Astrocyte (in vitro differentiated cells and primary cell): Measurements from ENCODE around the gene SLC25A33. TPM values are rescaled to one million over a fixed set of nuclear protein-coding genes. Genes with fewer than 3 reads are reported as not detected.

ENCODE experiments used
- DNase-seq: peaks from one replicate; pipeline ENCODE4 v3.0.0-alpha.2; 2010; ENCODE audit warnings: low read depth
- FAIRE-seq: peaks from 2 replicates; lab custom pipeline; 2011; peaks lifted over from hg19 to GRCh38; lab: Jason Lieb, UNC
- H2AFZ ChIP-seq: 2 replicates; pipeline ENCODE4 v1.6.0; 2012; ENCODE audit warnings: low read depth, low read length, inconsistent platforms
- H3K27ac ChIP-seq: 2 replicates; pipeline ENCODE4 v1.5.1; 2011; ENCODE audit warnings: low read depth, low read length, inconsistent platforms
- H3K27me3 ChIP-seq: 2 replicates; pipeline ENCODE4 v1.6.0; 2011; ENCODE audit warnings: low read length, inconsistent platforms; ENCODE audit not compliant: insufficient read depth
- H3K36me3 ChIP-seq: 2 replicates; pipeline ENCODE4 v1.5.1; 2011; ENCODE audit warnings: low read length, inconsistent platforms; ENCODE audit not compliant: insufficient read depth
- H3K4me1 ChIP-seq: 2 replicates; pipeline ENCODE4 v1.5.1; 2011; ENCODE audit warnings: low read length, inconsistent platforms; ENCODE audit not compliant: insufficient read depth
- H3K4me2 ChIP-seq: 2 replicates; pipeline ENCODE4 v1.6.0; 2012; ENCODE audit warnings: low read length, inconsistent platforms
- H3K4me3 ChIP-seq: 2 replicates; pipeline ENCODE4 v1.5.1; 2011; ENCODE audit warnings: low read depth, mild to moderate bottlenecking, low read length, inconsistent platforms; ENCODE audit not compliant: insufficient read depth
- H3K79me2 ChIP-seq: 2 replicates; pipeline ENCODE4 v1.6.0; 2012; ENCODE audit warnings: mild to moderate bottlenecking, low read length, inconsistent platforms; ENCODE audit not compliant: insufficient read depth
- H3K9ac ChIP-seq: 2 replicates; pipeline ENCODE4 v1.6.0; 2012; ENCODE audit warnings: mild to moderate bottlenecking, low read length, inconsistent platforms
- H3K9me3 ChIP-seq: 2 replicates; pipeline ENCODE4 v1.5.1; 2012; ENCODE audit warnings: low read depth, mild to moderate bottlenecking, low read length, inconsistent platforms; ENCODE audit not compliant: insufficient read depth
- H4K20me1 ChIP-seq: 2 replicates; pipeline ENCODE4 v1.6.0; 2012; ENCODE audit warnings: low read length, inconsistent platforms; ENCODE audit not compliant: insufficient read depth
- H3K27ac Mint-ChIP-seq: one replicate; pipeline ENCODE4 v1.8.0; 2021; ENCODE audit warnings: mild to moderate bottlenecking, mixed read lengths; ENCODE audit not compliant: unreplicated experiment
- H3K27me3 Mint-ChIP-seq: one replicate; pipeline ENCODE4 v1.8.0; 2021; ENCODE audit warnings: low read depth, mixed read lengths; ENCODE audit not compliant: unreplicated experiment
- H3K36me3 Mint-ChIP-seq: one replicate; pipeline ENCODE4 v1.8.0; 2021; ENCODE audit warnings: low read depth, mixed read lengths; ENCODE audit not compliant: unreplicated experiment
- H3K4me1 Mint-ChIP-seq: one replicate; pipeline ENCODE4 v1.8.0; 2021; ENCODE audit warnings: low read depth, mixed read lengths; ENCODE audit not compliant: unreplicated experiment
- H3K4me3 Mint-ChIP-seq: one replicate; pipeline ENCODE4 v1.8.0; 2021; ENCODE audit warnings: mild to moderate bottlenecking, moderate library complexity, mixed read lengths; ENCODE audit not compliant: unreplicated experiment
- H3K9me3 Mint-ChIP-seq: one replicate; pipeline ENCODE4 v1.8.0; 2021; ENCODE audit warnings: mild to moderate bottlenecking, mixed read lengths; ENCODE audit not compliant: unreplicated experiment
- EZH2 ChIP-seq: IDR thresholded peaks from 2 replicates; pipeline ENCODE4 v1.6.1; 2012; ENCODE audit warnings: mild to moderate bottlenecking, low read length, inconsistent platforms; ENCODE audit not compliant: insufficient read depth
- total RNA-seq: library from RNA; stranded (reverse); gene quantifications from 2 replicates; pipeline ENCODE4 v1.2.1, GENCODE V29; 2021
- TF ChIP-seq, protein P1 (sequence below): IDR thresholded peaks from 2 replicates; pipeline ENCODE4 v1.5.1; 2011; ENCODE audit warnings: low read depth, mild to moderate bottlenecking, inconsistent platforms, low read length, moderate library complexity; ENCODE audit not compliant: insufficient read depth

The SLC25A33 gene
- total RNA-seq, 1 donor from 2014 or later = 6.7 TPM

DNA sequence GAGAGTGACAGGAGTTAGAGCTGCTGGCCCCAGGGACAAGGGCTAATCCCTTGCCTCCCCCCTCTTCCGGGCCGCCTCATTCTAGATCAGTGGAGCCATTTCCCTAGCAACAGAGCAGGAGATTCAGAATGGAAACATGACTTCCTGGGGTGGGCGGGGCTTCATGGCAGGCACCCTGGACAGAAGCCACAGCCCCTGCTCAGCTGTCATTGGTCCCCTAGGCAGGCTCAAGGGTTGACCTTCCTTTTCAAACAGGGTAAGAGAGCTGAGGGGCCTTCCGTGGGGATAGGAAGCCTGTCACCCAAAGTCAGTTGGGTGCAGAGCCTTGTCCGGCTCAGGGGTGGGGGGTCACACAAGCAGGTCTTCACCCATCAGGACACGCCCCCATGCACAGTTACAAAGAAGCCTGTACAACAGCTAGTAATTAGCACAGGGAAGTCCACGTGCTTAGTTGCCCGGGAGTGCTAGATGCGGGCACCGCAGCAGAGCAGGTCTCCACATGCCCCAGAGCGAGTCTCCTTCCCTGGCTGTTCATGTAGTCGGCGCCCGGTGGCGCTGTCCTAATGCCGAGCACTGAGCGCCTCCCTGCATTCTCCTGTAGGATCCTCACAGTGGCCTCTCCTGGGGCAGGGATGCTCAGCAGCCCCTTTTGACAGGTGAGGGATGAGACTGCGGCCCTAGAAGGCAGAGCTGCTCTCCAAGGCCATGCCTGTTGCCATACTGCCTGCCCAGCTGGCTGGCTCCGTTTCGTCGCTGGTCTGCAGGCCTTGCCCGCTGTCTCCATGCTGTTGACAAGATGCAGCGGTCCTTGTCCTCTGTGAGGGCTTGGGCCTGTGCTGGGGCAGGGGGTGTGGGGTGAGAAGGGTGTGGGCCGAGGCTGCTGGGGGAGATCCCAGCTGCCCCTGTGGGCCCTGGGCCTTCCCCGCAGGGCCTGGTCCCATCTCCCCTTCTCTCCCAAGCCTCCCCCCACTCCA is 54.5 kb downstream of the SLC25A33 start:
- peaks cover 2% of the 10 kb centered on the region for H3K27me3 Mint-ChIP-seq
- FAIRE-seq = no peak
- H3K27ac Mint-ChIP-seq = no peak overlapping the region
- H2AFZ ChIP-seq = peak overlapping the region; percentile 51
- no peaks in the 10 kb centered on the region for H3K36me3 ChIP-seq
- H3K27me3 ChIP-seq = no peaks in the 10 kb centered on the region
- no peaks in the 10 kb centered on the region for H3K36me3 Mint-ChIP-seq
- TF ChIP-seq EZH2 = no peak
- TF ChIP-seq, protein P1, sequence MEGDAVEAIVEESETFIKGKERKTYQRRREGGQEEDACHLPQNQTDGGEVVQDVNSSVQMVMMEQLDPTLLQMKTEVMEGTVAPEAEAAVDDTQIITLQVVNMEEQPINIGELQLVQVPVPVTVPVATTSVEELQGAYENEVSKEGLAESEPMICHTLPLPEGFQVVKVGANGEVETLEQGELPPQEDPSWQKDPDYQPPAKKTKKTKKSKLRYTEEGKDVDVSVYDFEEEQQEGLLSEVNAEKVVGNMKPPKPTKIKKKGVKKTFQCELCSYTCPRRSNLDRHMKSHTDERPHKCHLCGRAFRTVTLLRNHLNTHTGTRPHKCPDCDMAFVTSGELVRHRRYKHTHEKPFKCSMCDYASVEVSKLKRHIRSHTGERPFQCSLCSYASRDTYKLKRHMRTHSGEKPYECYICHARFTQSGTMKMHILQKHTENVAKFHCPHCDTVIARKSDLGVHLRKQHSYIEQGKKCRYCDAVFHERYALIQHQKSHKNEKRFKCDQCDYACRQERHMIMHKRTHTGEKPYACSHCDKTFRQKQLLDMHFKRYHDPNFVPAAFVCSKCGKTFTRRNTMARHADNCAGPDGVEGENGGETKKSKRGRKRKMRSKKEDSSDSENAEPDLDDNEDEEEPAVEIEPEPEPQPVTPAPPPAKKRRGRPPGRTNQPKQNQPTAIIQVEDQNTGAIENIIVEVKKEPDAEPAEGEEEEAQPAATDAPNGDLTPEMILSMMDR = no peak
- DNase-seq = peak; percentile 56
- peaks cover 17% of the 10 kb centered on the region for H3K4me1 ChIP-seq
- H4K20me1 ChIP-seq = peaks cover 75% of the 10 kb centered on the region
- peaks cover 3% of the 10 kb centered on the region for H3K4me1 Mint-ChIP-seq
- peak overlapping the region; percentile 72 for H3K4me2 ChIP-seq
- no peak overlapping the region for H3K4me3 ChIP-seq
- H3K9me3 ChIP-seq = no peaks in the 10 kb centered on the region
- peaks cover 71% of the 10 kb centered on the region for H3K79me2 ChIP-seq
- H3K9ac ChIP-seq = peak overlapping the region; percentile 24
- no peak overlapping the region for H3K27ac ChIP-seq
- no peak overlapping the region for H3K4me3 Mint-ChIP-seq
- no peaks in the 10 kb centered on the region for H3K9me3 Mint-ChIP-seq

DNA sequence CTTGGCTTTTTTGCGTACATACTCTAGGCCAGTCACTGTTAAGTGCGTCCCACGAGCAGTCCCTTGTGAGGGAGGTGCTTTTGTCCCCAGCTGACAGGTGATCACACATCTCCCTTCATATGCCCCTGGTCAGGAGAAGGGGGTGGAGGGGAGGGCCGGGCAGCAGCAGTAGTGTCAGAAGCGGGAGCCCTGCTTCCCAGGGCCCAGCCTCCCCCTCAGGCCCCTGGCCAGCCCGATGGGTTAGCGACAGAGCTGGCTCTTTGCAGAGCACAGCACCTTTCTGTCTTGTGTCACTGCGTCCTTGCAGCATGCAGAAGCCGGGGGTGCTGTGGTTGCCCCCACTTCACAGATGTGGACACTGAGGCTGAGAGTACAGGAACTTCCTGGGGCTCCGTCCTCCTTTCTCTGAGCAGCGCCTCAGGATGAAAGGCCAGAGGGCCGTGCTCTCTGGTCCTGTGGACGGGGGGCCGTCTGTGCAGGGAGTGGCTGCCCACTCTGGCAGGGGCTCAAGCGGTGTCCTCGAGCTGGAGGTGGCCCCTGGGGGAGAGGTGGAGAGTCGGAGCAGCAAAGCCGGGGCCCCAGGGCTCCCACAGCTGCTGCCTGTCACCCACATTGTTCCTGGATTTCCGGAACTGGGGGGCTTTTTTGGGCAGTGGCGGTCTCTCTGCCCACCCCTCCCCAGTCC is 55.3 kb downstream of the SLC25A33 start:
- no peak for TF ChIP-seq EZH2
- TF ChIP-seq, protein P1 = no peak
- no peak overlapping the region for H3K4me3 Mint-ChIP-seq
- no peaks in the 10 kb centered on the region for H3K9me3 Mint-ChIP-seq
- Histone ChIP-seq H3K4me1 (peaks cover 14% of the 10 kb centered on the region), H3K27me3 (no peaks in the 10 kb centered on the region), H2AFZ (no peak overlapping the region), H3K36me3 (no peaks in the 10 kb centered on the region), H3K4me2 (no peak overlapping the region), H3K4me3 (no peak overlapping the region), H3K79me2 (peaks cover 65% of the 10 kb centered on the region), H3K27ac (no peak overlapping the region), H4K20me1 (peaks cover 74% of the 10 kb centered on the region), H3K9ac (no peak overlapping the region), H3K9me3 (no peaks in the 10 kb centered on the region)
- H3K4me1 Mint-ChIP-seq = peaks cover 3% of the 10 kb centered on the region
- no peak for DNase-seq
- H3K27me3 Mint-ChIP-seq = peaks cover 2% of the 10 kb centered on the region
- no peak overlapping the region for H3K27ac Mint-ChIP-seq
- peaks cover 2% of the 10 kb centered on the region for H3K36me3 Mint-ChIP-seq
- FAIRE-seq = no peak
